CD4-positive, alpha-beta memory T cell (primary cell): ENCODE data around the gene THSD4. TPM values are rescaled to one million over a fixed set of nuclear protein-coding genes. Genes with fewer than 3 reads are reported as not detected.

Experiments used
- CTCF ChIA-PET: fragments of 350-600 bp; sonication (Branson Sonifier 250); formaldehyde crosslinking; loops from one replicate; lab custom pipeline; 2021; ENCODE audit warnings: inconsistent platforms; ENCODE audit not compliant: partially characterized antibody; lab: Charles Lee
- POLR2A ChIA-PET: fragments of 350-600 bp; sonication (Branson Sonifier 250); formaldehyde crosslinking; loops from one replicate; lab custom pipeline; 2021; ENCODE audit not compliant: partially characterized antibody; lab: Charles Lee
- DNase-seq, 5 donors: peaks; one replicate each; pipeline versions ENCODE4 v3.0.0 to v3.0.0-alpha.2; 2020 to 2022; ENCODE audit warnings: mixed read lengths in 1 of 5
- H3K27ac ChIP-seq: one replicate; pipeline ENCODE4 v1.7.0; 2013; ENCODE audit warnings: low read depth, low read length
- H3K27me3 ChIP-seq: 2 replicates; pipeline ENCODE4 v1.7.0; 2013; ENCODE audit warnings: mild to moderate bottlenecking, low read length, moderate library complexity; ENCODE audit not compliant: insufficient read depth
- H3K36me3 ChIP-seq: 2 replicates; pipeline ENCODE4 v1.7.0; 2013; ENCODE audit warnings: mild to moderate bottlenecking, low read length, moderate library complexity; ENCODE audit not compliant: insufficient read depth
- H3K4me1 ChIP-seq: 2 replicates; pipeline ENCODE4 v1.7.0; 2013; ENCODE audit warnings: mild to moderate bottlenecking, low read length, moderate library complexity; ENCODE audit not compliant: insufficient read depth
- H3K4me3 ChIP-seq, 2 donors: one replicate each; pipeline ENCODE4 v1.7.0; 2013; ENCODE audit warnings: low read length in 2 of 2, mild to moderate bottlenecking in 1 of 2
- H3K9me3 ChIP-seq, 2 donors: one replicate each; pipeline ENCODE4 v1.7.0; 2013; ENCODE audit warnings: low read length in 2 of 2, control low read depth in 1 of 2; ENCODE audit not compliant: control insufficient read depth in 1 of 2
- H3K27ac Mint-ChIP-seq, 7 donors: one replicate each; pipeline ENCODE4 v1.8.0; 2020 to 2021; ENCODE audit warnings: mixed read lengths in 7 of 7, mild to moderate bottlenecking in 6 of 7, inconsistent platforms in 3 of 7, moderate library complexity in 3 of 7
- H3K27me3 Mint-ChIP-seq, 2 donors: one replicate each; pipeline ENCODE4 v1.8.0; 2020 to 2021; ENCODE audit warnings: mixed read lengths in 2 of 2
- H3K36me3 Mint-ChIP-seq, 2 donors: one replicate each; pipeline ENCODE4 v1.8.0; 2020 to 2021; ENCODE audit warnings: mixed read lengths in 2 of 2, inconsistent platforms in 1 of 2, mild to moderate bottlenecking in 1 of 2
- H3K4me1 Mint-ChIP-seq, 4 donors: one replicate each; pipeline ENCODE4 v1.8.0; 2020 to 2021; ENCODE audit warnings: mixed read lengths in 4 of 4, mild to moderate bottlenecking in 1 of 4
- H3K4me3 Mint-ChIP-seq, 8 donors: one replicate each; pipeline ENCODE4 v1.8.0; 2020 to 2021; ENCODE audit warnings: mixed read lengths in 8 of 8, mild to moderate bottlenecking in 7 of 8, moderate library complexity in 6 of 8, inconsistent platforms in 3 of 8
- H3K9me3 Mint-ChIP-seq, 8 donors: one replicate each; pipeline ENCODE4 v1.8.0; 2020 to 2021; ENCODE audit warnings: mixed read lengths in 8 of 8, mild to moderate bottlenecking in 5 of 8, inconsistent platforms in 3 of 8, moderate library complexity in 1 of 8
- intact Hi-C: fragments of 100-400 bp; cut with micrococcal nuclease; formaldehyde crosslinking; loops from one replicate; pipeline ENCODE4 v1.15.1; 2023
- polyA plus RNA-seq, 2 donors: library from polyadenylated mRNA; unstranded; fragments of 300-500 nt; fragmentation: Illumina TruSeq; gene quantifications; one replicate each; pipeline ENCODE4 v1.2.3, GENCODE V29; 2021
- total RNA-seq, 2 experiments: library from RNA; stranded (reverse); gene quantifications; one replicate each; pipeline ENCODE4 v1.2.3, GENCODE V29; 2021

THSD4 gene
- total and polyA plus RNA-seq, 4 experiments from 2014 or later = not detected

GRCh38 chr15:71543413-71543812 lies 428.1 kb downstream of the THSD4 start:
- intact Hi-C loops = no loop called here
- Histone ChIP-seq H3K4me3 (no peak overlapping the region), H3K27ac (no peak overlapping the region), H3K9me3 (no peaks in the 10 kb centered on the region), H3K27me3 (no peaks in the 10 kb centered on the region), H3K36me3 (no peaks in the 10 kb centered on the region), H3K4me1 (no peaks in the 10 kb centered on the region)
- Mint-ChIP-seq H3K4me1 (no peaks in the 10 kb centered on the region), H3K36me3 (no peaks in the 10 kb centered on the region), H3K27ac (no peak overlapping the region), H3K9me3 (peaks cover 0 to 5% (median 0%) of the 10 kb centered on the region in 8 donors), H3K27me3 (peaks cover 3 to 17% of the 10 kb centered on the region in 2 donors), H3K4me3 (no peak overlapping the region)
- ChIA-PET CTCF (no interaction called here), POLR2A (no interaction called here)
- no peak for DNase-seq

DNA sequence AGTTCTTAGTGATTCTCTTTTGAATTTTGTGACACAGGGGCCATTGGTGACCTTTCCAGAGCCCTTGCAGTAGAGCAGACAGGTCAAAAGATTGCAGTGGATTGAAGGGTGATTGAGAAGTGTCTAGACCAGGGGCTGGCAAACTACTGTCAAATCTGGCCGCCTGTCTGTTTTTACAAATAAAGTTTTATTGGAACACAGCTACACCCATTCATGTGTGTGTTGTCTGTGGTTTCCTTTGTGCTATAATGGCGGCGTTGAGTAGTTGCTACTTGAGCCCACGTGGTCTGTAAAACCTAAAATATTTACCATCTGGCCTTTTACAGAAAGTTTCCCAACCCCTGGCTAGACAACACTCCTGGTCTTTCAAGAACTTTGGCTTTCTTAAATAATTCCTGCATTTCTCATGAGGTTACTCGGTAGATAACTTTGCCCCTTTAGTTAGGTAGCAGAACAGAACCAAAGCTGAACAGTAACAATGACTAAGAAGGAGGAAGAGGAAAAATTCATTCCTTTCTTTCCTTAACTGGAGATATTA lies 430.0 kb downstream of the THSD4 start:
- H3K27ac Mint-ChIP-seq = no peak overlapping the region
- no peak for DNase-seq
- H3K4me1 Mint-ChIP-seq = peaks cover 0 to 1% (median 0%) of the 10 kb centered on the region in 4 donors
- no peaks in the 10 kb centered on the region for H3K4me1 ChIP-seq
- no peak overlapping the region for H3K4me3 ChIP-seq
- no peaks in the 10 kb centered on the region for H3K9me3 ChIP-seq
- POLR2A ChIA-PET = no interaction called here
- H3K27me3 Mint-ChIP-seq = peaks cover 7 to 16% of the 10 kb centered on the region in 2 donors
- H3K4me3 Mint-ChIP-seq = no peak overlapping the region
- CTCF ChIA-PET = no interaction called here
- no peaks in the 10 kb centered on the region for H3K27me3 ChIP-seq
- H3K36me3 Mint-ChIP-seq = no peaks in the 10 kb centered on the region
- peaks cover 0 to 7% (median 0%) of the 10 kb centered on the region in 8 donors for H3K9me3 Mint-ChIP-seq
- H3K36me3 ChIP-seq = no peaks in the 10 kb centered on the region
- no peak overlapping the region for H3K27ac ChIP-seq
- intact Hi-C loops = no loop called here

DNA sequence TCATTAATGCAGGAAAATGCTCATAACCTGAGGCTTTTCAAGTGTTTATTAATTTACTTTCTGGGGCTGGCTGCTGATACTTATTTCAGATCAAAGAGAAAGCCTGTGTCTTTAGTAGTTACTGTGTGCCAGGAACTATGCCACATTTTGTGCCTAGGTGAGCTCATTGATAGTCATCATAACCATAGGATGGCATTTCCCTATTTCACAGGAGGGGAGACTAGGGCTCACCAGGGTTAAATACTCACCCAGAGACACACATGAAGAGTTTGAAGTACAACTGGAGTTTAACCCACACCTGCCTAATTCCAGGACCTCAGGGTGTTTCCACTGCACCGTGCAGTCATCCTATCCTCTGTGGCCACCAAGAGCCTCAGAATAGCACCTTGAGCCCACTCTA lies 430.7 kb downstream of the THSD4 start:
- ChIA-PET POLR2A (no interaction called here), CTCF (no interaction called here)
- peaks cover 0 to 1% (median 0%) of the 10 kb centered on the region in 4 donors for H3K4me1 Mint-ChIP-seq
- no peak for DNase-seq
- Histone ChIP-seq H3K27me3 (no peaks in the 10 kb centered on the region), H3K9me3 (no peaks in the 10 kb centered on the region), H3K36me3 (no peaks in the 10 kb centered on the region), H3K27ac (no peak overlapping the region), H3K4me1 (no peaks in the 10 kb centered on the region), H3K4me3 (no peak overlapping the region)
- H3K9me3 Mint-ChIP-seq = peaks cover 0 to 7% (median 0%) of the 10 kb centered on the region in 8 donors
- no peak overlapping the region for H3K27ac Mint-ChIP-seq
- no peaks in the 10 kb centered on the region for H3K36me3 Mint-ChIP-seq
- no peak overlapping the region for H3K4me3 Mint-ChIP-seq
- H3K27me3 Mint-ChIP-seq = peaks cover 7 to 16% of the 10 kb centered on the region in 2 donors
- intact Hi-C loops = no loop called here

DNA sequence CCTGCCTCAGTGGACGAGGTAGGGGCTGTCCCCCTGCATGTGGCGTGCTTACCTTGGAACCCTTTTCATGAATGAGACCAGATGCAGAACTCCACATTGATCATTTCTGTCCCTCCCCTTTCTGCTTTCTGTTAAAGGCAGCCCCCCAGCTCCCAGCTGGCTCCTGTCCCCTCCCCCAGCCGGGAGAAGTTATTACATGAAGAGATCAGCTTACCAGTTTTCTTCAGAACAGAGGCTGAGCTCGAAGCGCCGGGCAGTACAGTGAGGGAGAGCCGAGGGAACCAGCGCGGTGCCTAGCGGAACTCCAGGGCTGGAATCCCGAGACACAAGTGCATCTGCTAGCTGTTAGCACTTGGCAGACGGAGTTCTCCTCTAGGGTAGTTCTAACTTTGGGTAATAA lies 431.7 kb downstream of the THSD4 start:
- H3K4me3 Mint-ChIP-seq = no peak overlapping the region
- H3K36me3 Mint-ChIP-seq = no peaks in the 10 kb centered on the region
- peaks cover 0 to 7% (median 0%) of the 10 kb centered on the region in 8 donors for H3K9me3 Mint-ChIP-seq
- no peak for DNase-seq
- H3K36me3 ChIP-seq = no peaks in the 10 kb centered on the region
- H3K27ac ChIP-seq = no peak overlapping the region
- H3K4me1 Mint-ChIP-seq = peaks cover 0 to 1% (median 0%) of the 10 kb centered on the region in 4 donors
- H3K27me3 ChIP-seq = no peaks in the 10 kb centered on the region
- CTCF ChIA-PET = no interaction called here
- no peaks in the 10 kb centered on the region for H3K9me3 ChIP-seq
- H3K27ac Mint-ChIP-seq = no peak overlapping the region
- H3K4me3 ChIP-seq = no peak overlapping the region
- POLR2A ChIA-PET = no interaction called here
- H3K27me3 Mint-ChIP-seq = peaks cover 4 to 13% of the 10 kb centered on the region in 2 donors
- intact Hi-C loops = no loop called here
- H3K4me1 ChIP-seq = no peaks in the 10 kb centered on the region

DNA sequence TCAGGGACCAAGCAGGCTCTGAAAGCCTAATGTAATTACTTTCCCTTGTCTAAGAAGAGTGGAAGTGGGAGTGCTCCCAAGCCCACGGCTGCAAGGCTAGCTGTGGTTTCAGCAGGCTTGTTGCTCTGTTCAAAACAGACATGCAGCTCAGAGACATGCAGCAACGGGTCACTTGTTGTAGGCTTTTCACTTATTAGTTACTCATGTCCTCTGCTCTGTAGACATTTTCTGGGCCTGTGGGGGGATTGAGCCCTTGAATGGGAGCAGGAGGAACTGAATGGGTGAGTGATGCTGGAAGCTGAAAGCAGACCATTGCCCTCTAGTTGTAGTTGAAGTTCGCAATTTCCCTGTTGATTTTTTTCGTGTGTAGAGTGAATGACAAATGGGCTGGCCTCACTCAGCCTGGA lies 433.1 kb downstream of the THSD4 start:
- Histone ChIP-seq H3K36me3 (no peaks in the 10 kb centered on the region), H3K4me3 (no peak overlapping the region), H3K4me1 (no peaks in the 10 kb centered on the region), H3K27ac (no peak overlapping the region), H3K27me3 (no peaks in the 10 kb centered on the region), H3K9me3 (no peaks in the 10 kb centered on the region)
- Mint-ChIP-seq H3K36me3 (no peaks in the 10 kb centered on the region), H3K4me1 (peaks cover 0 to 1% (median 0%) of the 10 kb centered on the region in 4 donors), H3K9me3 (peaks cover 0 to 4% (median 0%) of the 10 kb centered on the region in 8 donors), H3K4me3 (no peak overlapping the region), H3K27me3 (peaks cover 5 to 6% of the 10 kb centered on the region in 2 donors), H3K27ac (no peak overlapping the region)
- ChIA-PET POLR2A (no interaction called here), CTCF (no interaction called here)
- DNase-seq = no peak
- intact Hi-C loops = no loop called here

GRCh38 chr15:71549091-71549490 lies 433.8 kb downstream of the THSD4 start:
- Mint-ChIP-seq H3K36me3 (no peaks in the 10 kb centered on the region), H3K9me3 (peaks cover 0 to 4% (median 0%) of the 10 kb centered on the region in 8 donors), H3K27me3 (peaks cover 5 to 6% of the 10 kb centered on the region in 2 donors), H3K4me1 (peaks cover 0 to 1% (median 0%) of the 10 kb centered on the region in 4 donors), H3K4me3 (no peak overlapping the region), H3K27ac (no peak overlapping the region)
- no peak for DNase-seq
- ChIA-PET POLR2A (no interaction called here), CTCF (no interaction called here)
- no peaks in the 10 kb centered on the region for H3K9me3 ChIP-seq
- H3K4me1 ChIP-seq = no peaks in the 10 kb centered on the region
- no peaks in the 10 kb centered on the region for H3K36me3 ChIP-seq
- H3K4me3 ChIP-seq = no peak overlapping the region
- intact Hi-C loops = no loop called here
- no peaks in the 10 kb centered on the region for H3K27me3 ChIP-seq
- H3K27ac ChIP-seq = no peak overlapping the region

GRCh38 chr15:71549697-71550096 lies 434.4 kb downstream of the THSD4 start:
- H3K9me3 Mint-ChIP-seq = peaks cover 0 to 3% (median 0%) of the 10 kb centered on the region in 8 donors
- H3K4me1 ChIP-seq = no peaks in the 10 kb centered on the region
- no peaks in the 10 kb centered on the region for H3K9me3 ChIP-seq
- CTCF ChIA-PET = no interaction called here
- no peaks in the 10 kb centered on the region for H3K27me3 ChIP-seq
- DNase-seq = no peak
- intact Hi-C loops = no loop called here
- H3K4me1 Mint-ChIP-seq = peaks cover 0 to 1% (median 0%) of the 10 kb centered on the region in 4 donors
- no peak overlapping the region for H3K27ac ChIP-seq
- POLR2A ChIA-PET = no interaction called here
- H3K27me3 Mint-ChIP-seq = peaks cover 2 to 6% of the 10 kb centered on the region in 2 donors
- H3K4me3 Mint-ChIP-seq = no peak overlapping the region
- H3K36me3 Mint-ChIP-seq = no peaks in the 10 kb centered on the region
- H3K27ac Mint-ChIP-seq = no peak overlapping the region
- no peaks in the 10 kb centered on the region for H3K36me3 ChIP-seq
- H3K4me3 ChIP-seq = no peak overlapping the region
